ENCODE results near the gene PCBP3. TPM values are rescaled to one million over a fixed set of nuclear protein-coding genes. Genes with fewer than 3 reads are reported as not detected.

The PCBP3 gene
- total and polyA plus RNA-seq, 2 donors (not counting 3 experiments of a cell fraction or from before 2014, with no cell fraction given) = 0.06 to 1.1 TPM

- no peak overlapping the region for H2AFZ ChIP-seq (ENCODE audit: low read depth, low read length)
- no TSS peak for BruUV-seq (replicated peaks)
- no peak overlapping the region for H3K9ac ChIP-seq (replicated peaks; ENCODE audit: extremely low read depth, insufficient read depth, low read length)
- DNase-seq (ENCODE audit: low read depth, low spot score) (no peak), FAIRE-seq (no peak)
- no peaks in the 10 kb centered on the region for H3K9me3 ChIP-seq (replicated peaks; ENCODE audit: control insufficient read depth, insufficient read depth, low read length)
- no peaks in the 10 kb centered on the region for H3K9me1 ChIP-seq (replicated peaks; ENCODE audit: control insufficient read depth, extremely low read depth, insufficient read depth, low read length)
- no peak overlapping the region for H3K4me2 ChIP-seq (ENCODE audit: insufficient read depth, low read length)
- H3K27me3 ChIP-seq (ENCODE audit: control insufficient read depth in 2 of 2, insufficient read depth in 2 of 2, low read length in 2 of 2) = peaks cover 3 to 4% of the 10 kb centered on the region in 2 experiments
- TF ChIP-seq JUN (IDR thresholded peaks at IDR 0.05; ENCODE audit: borderline replicate concordance, insufficient read depth, insufficient read length, low read depth) (no peak), MYC (IDR thresholded peaks at IDR 0.05; ENCODE audit: low read depth, low read length) (no peak), CTCF (IDR thresholded peaks at IDR 0.05; ENCODE audit: extremely low read depth in 1 of 2, insufficient read depth in 1 of 2, low read depth in 1 of 2, low read length in 2 of 2) (no peak), POLR2AphosphoS5 (IDR thresholded peaks at IDR 0.05; ENCODE audit: insufficient read depth, low read depth, low read length) (no peak), FOS (IDR thresholded peaks at IDR 0.05; ENCODE audit: borderline replicate concordance, insufficient read depth, low read length) (no peak), GATA2 (IDR thresholded peaks at IDR 0.05; ENCODE audit: insufficient read depth, insufficient read length, low read depth, low read length) (no peak), POLR2A (IDR thresholded peaks at IDR 0.05; ENCODE audit: low read depth, low read length) (no peak), EZH2 (IDR thresholded peaks at IDR 0.05; ENCODE audit: borderline replicate concordance, low read depth, low read length, severe bottlenecking) (no peak)
- TF ChIP-seq, protein P1, sequence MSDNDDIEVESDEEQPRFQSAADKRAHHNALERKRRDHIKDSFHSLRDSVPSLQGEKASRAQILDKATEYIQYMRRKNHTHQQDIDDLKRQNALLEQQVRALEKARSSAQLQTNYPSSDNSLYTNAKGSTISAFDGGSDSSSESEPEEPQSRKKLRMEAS (IDR thresholded peaks at IDR 0.05; ENCODE audit: insufficient read depth, insufficient read length) = no peak
- no peaks in the 10 kb centered on the region for H3K79me2 ChIP-seq (ENCODE audit: control insufficient read depth, insufficient read depth, low read length)
- dilution Hi-C loops (cut with MboI; ENCODE audit: extremely low pct_ligation_motif_present, low sequenced_read_pairs) = no loop called here
- H3K36me3 ChIP-seq (ENCODE audit: control insufficient read depth in 2 of 2, extremely low read depth in 1 of 2, insufficient read depth in 2 of 2, low read length in 2 of 2) = no peaks in the 10 kb centered on the region
- no peak overlapping the region for H3K27ac ChIP-seq (ENCODE audit: insufficient read depth, low read depth, low read length)
- CTCF ChIA-PET = interaction anchor here (0.7 to 3.5 kb wide), 2 partner anchors 267 to 683 kb away, joined by 6 to 33 read pairs; no protein-coding TSS in a partner anchor
- POLR2A ChIA-PET = no interaction called here
- H3K4me1 ChIP-seq (ENCODE audit: control insufficient read depth, extremely low read depth, insufficient read depth, low read length) = no peaks in the 10 kb centered on the region
- no peaks in the 10 kb centered on the region for H4K20me1 ChIP-seq (replicated peaks; ENCODE audit: control insufficient read depth, extremely low read depth, insufficient read depth, low read length)
- no peak overlapping the region for H3K4me3 ChIP-seq (replicated peaks in 1 of 3; ENCODE audit: insufficient read depth in 1 of 3, low read depth in 1 of 3, low read length in 3 of 3)
- intact Hi-C loops (cut with micrococcal nuclease) = loop anchor here (5.0 kb wide), 2 partner anchors 530 to 875 kb away; no protein-coding TSS in a partner anchor
Measured at GRCh38 chr21:45822429-45823099, 179.0 kb downstream of the PCBP3 start.

Measured in endothelial cell of umbilical vein (primary cell).